ENCODE results near the gene SLC17A3.

Gene SLC17A3

DNA sequence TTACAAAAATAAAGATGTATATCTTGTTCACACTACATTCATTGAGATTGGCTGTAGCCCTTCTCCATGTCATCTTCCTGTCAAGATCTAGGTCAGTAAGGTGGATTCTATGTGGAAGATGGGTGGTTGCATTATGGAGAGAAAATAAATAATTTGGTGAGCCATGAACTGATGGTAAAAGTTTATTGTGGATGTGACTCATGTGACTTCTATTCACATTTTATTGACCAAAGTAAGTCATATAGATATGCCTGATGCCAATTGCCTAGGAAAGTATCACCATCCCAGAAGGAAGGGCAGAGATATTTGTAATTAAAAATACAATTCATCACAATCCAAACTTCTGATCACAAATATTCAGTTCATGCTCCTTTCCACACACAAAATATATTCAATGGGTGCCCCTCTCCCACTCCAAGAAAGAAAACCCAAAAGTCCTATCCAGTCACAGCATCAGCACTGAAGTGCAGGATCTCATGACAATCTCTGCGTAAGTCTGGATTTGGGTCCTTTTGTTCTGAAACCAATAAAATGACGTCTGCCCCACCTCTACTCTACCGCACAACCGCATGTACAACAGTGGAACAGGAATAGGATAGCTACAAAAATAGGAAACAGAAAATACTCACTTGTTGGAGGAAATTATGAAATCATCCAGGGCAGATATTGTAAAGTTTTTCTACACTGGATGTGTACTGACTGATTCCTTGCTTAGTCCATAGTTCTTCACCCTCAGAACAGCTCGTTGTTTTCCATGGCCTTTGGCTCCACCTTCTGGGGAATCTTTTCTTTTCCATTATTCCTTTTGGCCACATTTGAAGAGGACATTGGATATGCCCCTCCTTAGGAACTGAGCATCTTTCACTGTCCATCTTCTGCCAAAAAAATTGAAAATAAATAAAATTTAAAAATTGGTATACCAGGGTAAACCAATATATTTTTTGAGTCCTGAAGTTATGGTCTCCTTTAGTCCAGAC lies 16.1 kb upstream of the SLC17A3 start:
- peak; percentile 10 for DNase-seq (ENCODE audit: low spot score)

- DNase-seq (ENCODE audit: low spot score), result no peak
These were observed 14.6 kb upstream of the SLC17A3 start for GRCh38 chr6:25888626-25889025.

- no peak for DNase-seq (ENCODE audit: low spot score)
These were observed 12.0 kb upstream of the SLC17A3 start for GRCh38 chr6:25886066-25886465.

DNA sequence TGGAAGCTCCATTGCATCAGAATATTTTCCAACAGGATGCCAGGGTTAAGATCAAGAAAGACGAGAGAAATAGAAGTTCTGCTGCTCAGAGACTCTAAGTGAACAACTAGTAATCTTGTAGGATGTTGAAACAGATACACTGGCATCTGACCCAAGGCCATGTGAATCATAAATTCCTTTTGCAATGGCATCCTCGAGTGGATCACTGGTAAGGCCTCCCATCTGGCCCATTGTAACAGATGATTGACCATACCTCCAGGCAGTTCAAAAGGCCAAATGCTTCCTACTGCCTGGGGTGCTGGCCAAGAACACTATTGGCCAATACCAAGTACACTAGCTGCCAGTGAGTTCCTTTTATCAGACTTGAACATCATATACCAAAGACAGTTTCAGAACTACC lies 9.9 kb upstream of the SLC17A3 start:
- DNase-seq (ENCODE audit: low spot score), result no peak

DNA sequence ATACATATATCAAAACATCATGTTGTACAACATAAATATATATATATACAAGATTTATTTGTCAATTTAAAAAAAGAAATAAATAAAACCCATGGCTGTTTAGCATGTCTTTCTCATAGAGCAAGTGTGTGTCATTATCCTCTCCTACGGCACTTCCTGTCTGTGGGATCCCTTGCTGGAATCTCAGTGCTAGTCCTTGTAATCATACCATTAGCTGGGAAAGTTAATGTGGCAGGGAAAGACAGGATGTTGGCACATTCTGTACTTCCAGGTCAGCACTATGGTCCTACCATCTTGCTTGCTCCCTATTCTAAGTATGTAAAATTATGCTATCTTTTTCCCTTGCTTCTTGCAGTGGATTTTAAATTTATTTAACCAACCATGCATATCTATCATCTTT lies 9.5 kb upstream of the SLC17A3 start:
- DNase-seq (ENCODE audit: low spot score), result no peak

DNA sequence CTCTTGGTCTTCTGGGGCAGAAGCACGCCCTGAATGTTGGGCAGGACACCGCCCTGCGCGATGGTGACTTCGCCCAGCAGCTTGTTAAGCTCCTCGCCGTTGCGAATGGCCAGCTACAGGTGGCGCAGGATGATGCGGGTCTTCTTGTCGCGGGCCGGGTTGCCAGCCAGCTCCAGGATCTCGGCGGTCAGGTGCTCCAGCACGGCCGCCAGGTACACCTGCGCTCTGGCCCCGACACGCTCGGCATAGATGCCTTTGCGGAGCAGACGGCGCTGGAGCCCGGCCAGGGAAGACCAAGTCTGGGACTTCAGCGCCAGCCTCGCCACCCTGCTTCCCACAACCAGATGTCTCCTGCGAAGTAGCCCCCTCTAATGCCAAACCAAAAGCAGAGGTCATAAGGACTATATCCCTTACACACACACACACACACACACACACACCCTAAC lies 8.0 kb upstream of the SLC17A3 start:
- DNase-seq (ENCODE audit: low spot score), result peak; percentile 23

DNA sequence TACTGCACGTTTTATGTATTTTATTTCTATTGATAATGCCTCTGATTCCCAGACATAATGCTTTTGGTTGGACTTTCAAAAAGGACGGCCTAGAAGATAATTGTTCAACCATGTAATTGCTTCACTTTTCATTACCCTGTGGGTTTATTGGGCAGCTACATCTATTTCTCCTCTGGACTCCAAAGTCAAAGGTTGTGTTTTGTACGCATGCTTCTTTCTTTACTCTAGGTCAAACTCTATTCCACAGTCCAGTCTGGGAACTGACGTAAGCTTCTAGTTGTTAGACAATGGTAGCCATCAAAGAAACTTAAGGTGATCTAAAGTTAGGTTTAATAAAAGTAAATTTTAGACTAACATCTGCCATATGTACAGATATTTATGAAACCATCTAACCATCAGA lies 6.6 kb upstream of the SLC17A3 start:
- DNase-seq (ENCODE audit: low spot score), result no peak

GRCh38 chr6:25878721-25879322 lies 4.8 kb upstream of the SLC17A3 start:
- DNase-seq (ENCODE audit: low spot score), result no peak

DNA sequence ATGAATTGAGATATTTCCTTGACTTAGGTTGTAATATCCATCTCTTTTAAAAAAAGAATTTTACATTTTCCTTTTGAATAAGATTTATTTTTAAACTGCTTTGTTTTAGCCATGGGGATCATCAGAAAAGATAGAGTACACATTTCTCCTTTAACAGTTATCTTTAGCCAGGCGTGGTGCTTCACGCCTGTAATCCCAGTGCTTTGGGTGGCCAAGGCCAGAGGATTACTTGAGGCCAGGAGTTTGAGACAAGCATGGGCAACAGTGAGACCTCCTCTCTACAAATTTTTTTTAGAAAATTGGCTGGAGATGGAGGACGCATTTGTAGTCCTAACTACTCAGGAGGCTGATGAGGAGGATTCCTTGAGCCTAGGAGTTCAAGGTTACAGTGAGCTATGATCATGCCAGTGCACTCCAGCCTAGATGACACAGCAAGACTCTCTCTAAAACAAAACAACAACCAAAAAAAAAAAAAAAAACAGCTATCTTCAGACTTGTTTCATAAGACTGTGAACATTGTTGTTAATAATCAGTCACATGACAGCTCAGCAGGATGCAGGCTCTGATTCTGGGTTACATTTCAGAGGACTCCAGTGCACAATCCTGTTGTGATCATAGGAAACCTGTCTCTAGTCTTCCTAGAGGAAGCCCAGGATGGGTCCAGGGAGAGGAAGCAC lies 2.0 kb upstream of the SLC17A3 start:
- DNase-seq (ENCODE audit: low spot score), result no peak

DNA sequence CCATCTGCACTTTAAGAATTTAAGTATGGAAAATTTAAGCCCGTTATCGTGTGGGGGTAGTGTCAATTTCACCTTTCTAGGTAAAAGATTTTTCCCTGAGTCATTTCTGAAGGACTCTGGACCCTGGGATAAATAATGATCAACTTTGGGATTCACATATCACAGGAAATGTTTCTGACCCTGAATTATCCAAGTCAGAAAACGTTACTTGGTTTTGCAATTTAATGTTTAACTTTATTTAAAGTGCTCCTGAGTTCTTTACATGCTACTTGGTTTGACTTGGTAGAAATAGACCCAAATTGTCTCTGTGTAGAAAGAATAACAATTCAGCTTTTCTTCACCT lies 1.5 kb upstream of the SLC17A3 start:
- DNase-seq (ENCODE audit: low spot score), result no peak

DNA sequence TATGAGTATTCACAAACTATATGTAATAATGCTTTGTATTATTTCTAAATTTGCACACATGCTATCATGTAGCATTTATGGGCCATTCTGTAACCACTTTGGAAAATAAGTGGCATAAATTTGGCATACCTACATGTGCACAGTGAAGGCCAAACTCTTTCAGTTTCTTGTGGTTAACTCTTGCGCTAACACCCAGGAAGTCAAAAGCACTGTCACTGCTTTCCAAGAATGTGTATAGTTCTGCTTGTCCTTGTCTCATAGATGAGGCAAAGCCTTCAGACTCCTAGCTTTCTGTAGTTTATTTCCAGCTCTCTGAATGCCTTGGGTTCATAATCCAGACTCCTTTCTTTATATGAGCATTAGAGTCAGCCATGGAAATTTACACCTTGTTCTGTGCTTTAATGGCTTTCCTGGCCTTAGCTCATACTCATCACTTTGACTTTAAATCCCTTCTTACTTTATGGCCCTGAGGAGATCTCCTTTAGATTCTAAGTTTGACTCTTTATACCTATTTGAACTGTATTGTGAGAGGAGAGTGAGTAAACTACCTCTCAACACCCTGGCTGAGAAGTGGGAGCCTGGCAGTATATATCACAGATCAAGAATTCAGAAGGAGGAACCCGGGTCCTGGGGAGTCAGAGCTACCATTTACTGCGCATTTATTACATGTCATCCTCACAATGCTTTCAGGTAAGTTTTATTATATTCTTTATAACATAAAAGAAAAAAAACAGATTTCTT lies 949 bp upstream of the SLC17A3 start:
- no peak for DNase-seq (ENCODE audit: low spot score)

- DNase-seq (ENCODE audit: low spot score), result no peak
These were observed 1.2 kb downstream of the SLC17A3 start for GRCh38 chr6:25872814-25873213.

GRCh38 chr6:25869840-25870239 lies 4.2 kb downstream of the SLC17A3 start:
- no peak for DNase-seq (ENCODE audit: low spot score)

GRCh38 chr6:25868436-25869183 lies 5.4 kb downstream of the SLC17A3 start:
- DNase-seq (ENCODE audit: low spot score), result no peak

GRCh38 chr6:25866011-25866410 lies 8.0 kb downstream of the SLC17A3 start:
- DNase-seq (ENCODE audit: low spot score), result no peak

- DNase-seq (ENCODE audit: low spot score), result no peak
These were observed 10.7 kb downstream of the SLC17A3 start for GRCh38 chr6:25863360-25863759.

GRCh38 chr6:25862199-25862598 lies 11.8 kb downstream of the SLC17A3 start:
- no peak for DNase-seq (ENCODE audit: low spot score)

- DNase-seq (ENCODE audit: low spot score), result no peak
These were observed 21.3 kb downstream of the SLC17A3 start for GRCh38 chr6:25852756-25853155.

DNA sequence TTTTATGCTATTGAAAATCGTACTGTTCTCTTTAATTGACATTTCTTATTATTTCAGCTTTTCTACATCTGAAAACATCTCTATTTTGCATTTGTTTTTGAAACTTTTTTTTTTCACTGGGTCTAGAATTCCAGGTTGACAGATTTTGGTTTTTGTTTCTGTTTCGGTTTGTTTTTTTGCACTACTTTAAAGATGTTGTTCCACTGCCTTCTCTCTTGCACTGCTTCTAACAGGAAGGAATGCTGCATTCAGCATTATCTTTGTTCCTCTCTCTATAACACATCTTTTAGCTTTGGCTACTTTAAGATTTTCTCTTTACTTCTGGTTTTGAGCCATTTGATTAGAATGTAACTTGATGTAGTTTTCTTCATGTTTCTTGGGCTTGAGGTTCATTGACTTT lies 22.1 kb downstream of the SLC17A3 start:
- DNase-seq (ENCODE audit: low spot score), result no peak

GRCh38 chr6:25844518-25844917 lies 29.5 kb downstream of the SLC17A3 start:
- DNase-seq (ENCODE audit: low spot score), result no peak

GRCh38 chr6:25842526-25842925 lies 31.5 kb downstream of the SLC17A3 start:
- DNase-seq (ENCODE audit: low spot score), result no peak

All from hematopoietic multipotent progenitor cell treated with erythropoietin and hydrocortisone succinate and interleukin-3 and kit ligand, for 15 days (in vitro differentiated cells).